Right atrium auricular region (tissue), 2 donors: ENCODE data around the gene CLPSL1. TPM values are rescaled to one million over a fixed set of nuclear protein-coding genes. Genes with fewer than 3 reads are reported as not detected.
"Not testable (repeated sequence)": the region's sequence is repeated elsewhere in the genome, so short reads cannot be mapped to it uniquely, and the experiment has no call there.

ENCODE experiments used
- DNase-seq: peaks from one replicate; pipeline ENCODE4 v3.0.0-alpha.2; 2019; ENCODE audit warnings: low spot score
- H3K27ac ChIP-seq, 2 donors: fragments of 200-600 bp; sonication (generic); 1 replicate in 1 of 2; 2 replicates in 1 of 2; pipeline ENCODE4 v1.5.1; 2016 to 2019
- H3K27me3 ChIP-seq, 2 donors: fragments of 200-600 bp; sonication (generic); one replicate each; pipeline versions ENCODE4 v1.5.1 to v1.6.0; 2017 to 2019
- H3K36me3 ChIP-seq: fragments of 200-600 bp; sonication (generic); one replicate; pipeline ENCODE4 v1.5.1; 2016
- H3K4me1 ChIP-seq, 2 donors: fragments of 200-600 bp; sonication (generic); one replicate each; pipeline versions ENCODE4 v1.5.1 to v1.6.0; 2017 to 2019
- H3K4me3 ChIP-seq, 2 donors: fragments of 200-600 bp; sonication (generic); 1 replicate in 1 of 2; 2 replicates in 1 of 2; pipeline ENCODE4 v1.5.1; 2017 to 2019; ENCODE audit warnings: mild to moderate bottlenecking in 1 of 2, moderate library complexity in 1 of 2
- H3K9me3 ChIP-seq, 2 donors: fragments of 200-600 bp; sonication (generic); one replicate each; pipeline ENCODE4 v1.5.1; 2019
- total RNA-seq, 2 donors: library from RNA; depleted of rRNA; stranded (reverse); fragments of >200 nt; gene quantifications; one replicate each; pipeline ENCODE4 v1.1.0, GENCODE V29; 2016
- TF ChIP-seq, protein P1 (sequence below), 2 donors: fragments of 200-600 bp; sonication (generic); IDR thresholded peaks; one replicate each; pipeline ENCODE4 v1.5.1; 2019; ENCODE audit warnings: antibody characterized with exemption in 2 of 2

The CLPSL1 gene, protein sequence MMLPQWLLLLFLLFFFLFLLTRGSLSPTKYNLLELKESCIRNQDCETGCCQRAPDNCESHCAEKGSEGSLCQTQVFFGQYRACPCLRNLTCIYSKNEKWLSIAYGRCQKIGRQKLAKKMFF
- not detected for total RNA-seq

DNA sequence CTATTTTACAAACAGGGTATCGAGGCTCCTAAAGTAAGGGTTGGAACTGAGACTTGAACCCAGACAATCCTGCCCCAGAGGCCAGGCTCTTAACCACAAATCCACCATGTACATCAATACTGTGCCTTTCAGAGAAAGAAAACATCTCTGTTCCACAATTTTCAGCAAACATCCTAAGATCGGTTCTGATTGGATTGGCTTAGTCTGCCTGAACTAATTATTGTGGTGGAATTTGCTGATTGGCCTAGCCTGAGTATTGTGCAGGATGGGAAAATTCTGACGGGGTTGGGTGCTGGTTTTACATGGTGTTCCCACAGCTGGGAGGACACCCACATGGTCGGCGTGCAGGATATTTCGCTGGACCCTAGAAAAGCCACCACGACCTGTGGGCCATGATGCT, at the start of gene CLPSL1:
Gene CLPSL1, plus strand, starts transcription at position 301 of the 400 bp plus-strand sequence. Its CDS starts 92 bp downstream, at position 393.
- no peak for DNase-seq
- H3K27me3 ChIP-seq: peaks cover 3 to 7% of the 10 kb centered on the region in 2 donors

DNA sequence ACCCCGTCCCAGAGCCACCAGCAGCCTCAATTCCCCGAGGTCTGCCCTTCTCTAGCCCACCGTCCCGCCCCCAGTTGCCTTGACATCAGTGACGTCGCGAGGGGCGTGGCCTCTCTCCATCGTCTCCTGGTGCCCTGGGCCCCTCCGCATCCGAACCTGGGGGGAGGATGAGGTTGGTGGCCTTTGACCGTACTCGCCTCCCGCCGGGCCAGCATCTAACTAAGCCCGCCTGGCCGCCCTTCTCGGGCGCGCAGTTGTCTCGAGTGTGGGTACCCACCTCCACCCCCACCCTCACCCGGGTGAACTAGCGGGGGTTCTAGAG, 49.4 kb upstream of the CLPSL1 start:
- Histone ChIP-seq H3K36me3 (no peaks in the 10 kb centered on the region), H3K9me3 (no peaks in the 10 kb centered on the region), H3K4me1 (peaks cover 0 to 86% of the 10 kb centered on the region in 2 donors), H3K4me3 (peak overlapping the region; percentile 48 to 67), H3K27ac (peak overlapping the region; percentile 100), H3K27me3 (no peaks in the 10 kb centered on the region)
- DNase-seq: peak; percentile 98
- TF ChIP-seq, protein P1, sequence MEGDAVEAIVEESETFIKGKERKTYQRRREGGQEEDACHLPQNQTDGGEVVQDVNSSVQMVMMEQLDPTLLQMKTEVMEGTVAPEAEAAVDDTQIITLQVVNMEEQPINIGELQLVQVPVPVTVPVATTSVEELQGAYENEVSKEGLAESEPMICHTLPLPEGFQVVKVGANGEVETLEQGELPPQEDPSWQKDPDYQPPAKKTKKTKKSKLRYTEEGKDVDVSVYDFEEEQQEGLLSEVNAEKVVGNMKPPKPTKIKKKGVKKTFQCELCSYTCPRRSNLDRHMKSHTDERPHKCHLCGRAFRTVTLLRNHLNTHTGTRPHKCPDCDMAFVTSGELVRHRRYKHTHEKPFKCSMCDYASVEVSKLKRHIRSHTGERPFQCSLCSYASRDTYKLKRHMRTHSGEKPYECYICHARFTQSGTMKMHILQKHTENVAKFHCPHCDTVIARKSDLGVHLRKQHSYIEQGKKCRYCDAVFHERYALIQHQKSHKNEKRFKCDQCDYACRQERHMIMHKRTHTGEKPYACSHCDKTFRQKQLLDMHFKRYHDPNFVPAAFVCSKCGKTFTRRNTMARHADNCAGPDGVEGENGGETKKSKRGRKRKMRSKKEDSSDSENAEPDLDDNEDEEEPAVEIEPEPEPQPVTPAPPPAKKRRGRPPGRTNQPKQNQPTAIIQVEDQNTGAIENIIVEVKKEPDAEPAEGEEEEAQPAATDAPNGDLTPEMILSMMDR (IDR thresholded peaks at IDR 0.05): no peak

More for the DNA sequence above, at the start of gene CLPSL1:
- TF ChIP-seq, protein P1 (IDR thresholded peaks at IDR 0.05): no peak
- Histone ChIP-seq H3K4me3 (no peak within 1 kb of the TSS), H3K27ac (no peak within 1 kb of the TSS), H3K36me3 (no peaks in the 10 kb centered on the region), H3K9me3 (no peaks in the 10 kb centered on the region), H3K4me1 (peaks cover 0 to 7% of the 10 kb centered on the region in 2 donors)

DNA sequence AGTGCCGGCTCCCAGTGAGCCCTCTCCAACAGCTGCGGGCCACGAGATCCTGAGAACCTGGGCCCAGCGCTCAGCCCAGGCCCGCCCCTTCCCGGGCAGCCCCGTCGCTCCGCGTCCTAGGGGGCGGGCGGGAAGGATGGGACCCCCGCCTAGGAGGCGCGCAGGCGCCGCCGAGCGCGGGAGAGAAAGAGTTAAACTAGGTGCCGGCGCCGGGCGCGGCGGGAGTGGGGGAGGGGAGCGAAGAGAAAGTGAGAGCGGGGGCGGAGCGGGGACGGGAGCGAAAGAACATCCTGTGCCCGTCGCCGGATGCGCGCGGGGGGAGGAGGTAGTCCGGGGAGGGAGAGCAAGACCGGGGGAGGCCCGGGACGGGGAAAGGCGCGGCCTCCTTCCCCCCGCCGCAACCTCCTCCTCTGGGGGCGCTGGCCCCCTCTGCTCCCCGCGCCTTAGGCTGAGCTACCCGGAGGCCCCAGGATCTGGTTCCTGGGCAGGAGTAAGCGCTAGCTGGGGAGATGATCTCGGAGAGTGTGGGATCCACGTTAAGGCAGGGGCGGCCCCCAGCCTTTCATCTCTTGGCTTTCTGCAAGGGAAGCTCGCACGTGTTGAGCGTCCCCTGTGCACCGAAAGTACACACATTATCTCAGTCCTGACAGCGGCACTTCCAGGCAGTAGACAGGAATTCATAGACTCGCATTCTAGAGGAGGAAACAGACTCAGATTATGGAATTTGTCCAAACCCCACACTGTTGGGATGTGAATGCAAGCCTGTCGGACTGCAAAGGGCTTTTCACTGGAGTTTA, 48.9 kb upstream of the CLPSL1 start:
- Histone ChIP-seq H3K4me3 (peak overlapping the region; percentile 48 to 67), H3K36me3 (no peaks in the 10 kb centered on the region), H3K27ac (peak overlapping the region; percentile 100), H3K4me1 (peaks cover 0 to 84% of the 10 kb centered on the region in 2 donors), H3K9me3 (no peaks in the 10 kb centered on the region), H3K27me3 (no peaks in the 10 kb centered on the region)
- TF ChIP-seq, protein P1 (IDR thresholded peaks at IDR 0.05): peak in 1 of 2 donors; percentile 27
- DNase-seq: peak; percentile 96

DNA sequence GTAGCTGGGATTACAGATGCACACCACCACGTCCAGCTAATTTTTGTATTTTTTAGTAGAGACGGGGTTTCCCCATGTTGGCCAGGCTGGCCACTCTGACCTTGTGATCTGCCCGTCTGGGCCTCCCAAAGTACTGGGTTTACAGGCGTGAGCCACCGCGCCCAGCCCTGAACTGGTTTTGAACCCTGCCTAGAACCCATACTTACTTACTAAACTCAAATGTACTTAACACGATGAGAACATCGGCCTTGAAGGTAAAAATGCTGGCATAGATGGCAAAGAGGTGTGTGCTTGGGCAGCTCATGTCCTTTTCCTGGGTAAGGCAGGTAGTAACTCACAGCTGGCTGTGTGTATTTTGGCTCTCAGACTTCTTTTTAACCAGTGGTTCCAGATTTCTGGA, 47.2 kb upstream of the CLPSL1 start:
- H3K27ac ChIP-seq: peak overlapping the region; percentile 100
- no peaks in the 10 kb centered on the region for H3K9me3 ChIP-seq
- H3K4me3 ChIP-seq: no peak overlapping the region
- no peaks in the 10 kb centered on the region for H3K36me3 ChIP-seq
- TF ChIP-seq, protein P1 (IDR thresholded peaks at IDR 0.05): no peak
- no peaks in the 10 kb centered on the region for H3K27me3 ChIP-seq
- H3K4me1 ChIP-seq: peaks cover 2 to 75% of the 10 kb centered on the region in 2 donors
- no peak for DNase-seq

DNA sequence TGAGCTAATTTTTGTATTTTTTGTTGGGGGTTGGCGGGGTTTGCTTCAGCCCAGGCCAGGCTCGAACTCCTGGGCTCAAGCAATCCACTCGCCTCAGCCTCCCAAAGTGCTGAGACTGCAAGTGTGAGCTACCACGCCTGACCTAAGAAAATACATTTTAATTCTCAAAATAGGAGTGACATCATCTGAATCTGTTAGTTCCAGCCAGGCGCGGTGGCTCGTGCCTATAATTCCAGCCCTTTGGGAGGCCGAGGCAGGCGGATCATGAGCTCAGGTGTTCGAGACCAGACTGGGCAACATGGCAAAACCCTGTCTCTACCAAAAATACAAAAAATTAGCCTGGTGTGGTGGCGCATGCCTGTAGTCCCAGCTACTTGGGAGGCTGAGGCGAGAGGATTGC, 46.5 kb upstream of the CLPSL1 start:
- H3K27me3 ChIP-seq, H3K36me3 ChIP-seq, H3K9me3 ChIP-seq, H3K4me3 ChIP-seq, DNase-seq: not testable (repeated sequence)
- Histone ChIP-seq H3K4me1 (peaks cover 2 to 68% of the 10 kb centered on the region in 2 donors), H3K27ac (peak overlapping the region in 1 of 2 donors; percentile 100)

DNA sequence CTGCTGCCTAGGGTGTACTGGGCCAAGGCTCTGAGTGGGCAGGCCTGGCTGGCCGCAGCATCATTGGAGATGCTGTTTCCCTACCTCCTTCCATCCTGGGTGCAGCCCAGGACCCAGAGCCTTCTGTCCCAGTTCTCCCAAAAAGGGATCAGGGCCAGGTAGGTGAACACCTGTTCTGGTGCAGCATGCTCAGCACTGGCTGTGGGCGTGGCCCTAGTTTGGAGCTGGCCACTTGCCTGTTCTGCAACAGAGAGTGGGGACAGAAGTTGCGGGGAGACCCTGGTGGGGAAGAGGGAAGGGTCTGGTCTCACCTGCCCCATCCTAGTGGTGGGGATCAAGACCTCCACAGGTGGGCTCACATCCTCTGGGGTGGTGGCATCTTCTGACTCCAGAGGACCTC, 45.4 kb upstream of the CLPSL1 start:
- DNase-seq: no peak
- H3K4me3 ChIP-seq: no peak overlapping the region
- H3K27ac ChIP-seq: peak overlapping the region in 1 of 2 donors; percentile 22
- no peaks in the 10 kb centered on the region for H3K27me3 ChIP-seq
- peaks cover 2 to 57% of the 10 kb centered on the region in 2 donors for H3K4me1 ChIP-seq
- H3K36me3 ChIP-seq: no peaks in the 10 kb centered on the region
- no peaks in the 10 kb centered on the region for H3K9me3 ChIP-seq
- TF ChIP-seq, protein P1 (IDR thresholded peaks at IDR 0.05): no peak
